DOHH2 (cell line): ENCODE measurements around the gene RAPGEF3.

ENCODE experiments used
- H3F3A ChIP-seq: fragments of 200-600 bp; sonication (generic), shearing (Covaris generic); 2 replicates; pipeline ENCODE4 v1.6.0; 2016; ENCODE audit warnings: antibody characterized with exemption, mild to moderate bottlenecking; ENCODE audit not compliant: control insufficient read depth, insufficient read depth
- H3K27ac ChIP-seq: fragments of 200-600 bp; sonication (generic); 2 replicates; pipeline ENCODE4 v1.5.1; 2014; ENCODE audit warnings: low read depth, mild to moderate bottlenecking, low read length, moderate library complexity
- H3K27me3 ChIP-seq: fragments of 200-600 bp; sonication (generic); 2 replicates; pipeline ENCODE4 v1.6.1; 2014; ENCODE audit warnings: mild to moderate bottlenecking, low read length, mixed read lengths; ENCODE audit not compliant: control insufficient read depth
- H3K36me3 ChIP-seq: fragments of 200-600 bp; sonication (generic); 2 replicates; pipeline ENCODE4 v1.6.1; 2014; ENCODE audit warnings: mild to moderate bottlenecking, low read length, moderate library complexity, mixed read lengths; ENCODE audit not compliant: control insufficient read depth
- H3K4me1 ChIP-seq: fragments of 200-600 bp; sonication (generic); 2 replicates; pipeline ENCODE4 v1.6.1; 2014; ENCODE audit warnings: mild to moderate bottlenecking, low read length, mixed read lengths; ENCODE audit not compliant: control insufficient read depth
- H3K4me2 ChIP-seq: fragments of 200-600 bp; sonication (generic); 2 replicates; pipeline ENCODE4 v1.6.0; 2014; ENCODE audit warnings: mild to moderate bottlenecking, low read length, moderate library complexity
- H3K4me3 ChIP-seq: fragments of 200-600 bp; sonication (generic); 2 replicates; pipeline ENCODE4 v1.5.1; 2014; ENCODE audit warnings: mild to moderate bottlenecking, low read length, mixed read lengths
- H3K79me2 ChIP-seq: fragments of 200-600 bp; sonication (generic); 2 replicates; pipeline ENCODE4 v1.6.1; 2014; ENCODE audit warnings: mild to moderate bottlenecking, low read length, mixed read lengths; ENCODE audit not compliant: control insufficient read depth
- H3K9me2 ChIP-seq: fragments of 200-600 bp; sonication (generic); replicated peaks from 2 replicates; pipeline ENCODE4 v1.6.1; 2014; ENCODE audit warnings: mild to moderate bottlenecking, low read length, mixed read lengths; ENCODE audit not compliant: control insufficient read depth
- H3K9me3 ChIP-seq: fragments of 200-600 bp; sonication (generic); 2 replicates; pipeline ENCODE4 v1.6.1; 2014; ENCODE audit warnings: antibody characterized with exemption, low read length, mixed read lengths; ENCODE audit not compliant: control insufficient read depth, insufficient read depth
- H4K20me1 ChIP-seq: fragments of 200-600 bp; sonication (generic); 2 replicates; pipeline ENCODE4 v1.6.0; 2014; ENCODE audit warnings: low read depth, mild to moderate bottlenecking, antibody characterized with exemption, low read length, moderate library complexity; ENCODE audit not compliant: control insufficient read depth, insufficient read depth
- EZH2phosphoT487 ChIP-seq: fragments of 200-600 bp; sonication (generic); IDR thresholded peaks from 2 replicates; pipeline ENCODE4 v1.6.1; 2017; ENCODE audit warnings: borderline replicate concordance, mild to moderate bottlenecking, antibody characterized with exemption, low read length, moderate library complexity, mixed read lengths
- TF ChIP-seq, protein P1 (sequence below): fragments of 200-600 bp; sonication (generic); IDR thresholded peaks from one replicate; pipeline ENCODE4 v1.5.1; 2014; ENCODE audit warnings: antibody characterized with exemption, mild to moderate bottlenecking, low read depth, low read length; ENCODE audit not compliant: poor library complexity, severe bottlenecking

Gene RAPGEF3

DNA sequence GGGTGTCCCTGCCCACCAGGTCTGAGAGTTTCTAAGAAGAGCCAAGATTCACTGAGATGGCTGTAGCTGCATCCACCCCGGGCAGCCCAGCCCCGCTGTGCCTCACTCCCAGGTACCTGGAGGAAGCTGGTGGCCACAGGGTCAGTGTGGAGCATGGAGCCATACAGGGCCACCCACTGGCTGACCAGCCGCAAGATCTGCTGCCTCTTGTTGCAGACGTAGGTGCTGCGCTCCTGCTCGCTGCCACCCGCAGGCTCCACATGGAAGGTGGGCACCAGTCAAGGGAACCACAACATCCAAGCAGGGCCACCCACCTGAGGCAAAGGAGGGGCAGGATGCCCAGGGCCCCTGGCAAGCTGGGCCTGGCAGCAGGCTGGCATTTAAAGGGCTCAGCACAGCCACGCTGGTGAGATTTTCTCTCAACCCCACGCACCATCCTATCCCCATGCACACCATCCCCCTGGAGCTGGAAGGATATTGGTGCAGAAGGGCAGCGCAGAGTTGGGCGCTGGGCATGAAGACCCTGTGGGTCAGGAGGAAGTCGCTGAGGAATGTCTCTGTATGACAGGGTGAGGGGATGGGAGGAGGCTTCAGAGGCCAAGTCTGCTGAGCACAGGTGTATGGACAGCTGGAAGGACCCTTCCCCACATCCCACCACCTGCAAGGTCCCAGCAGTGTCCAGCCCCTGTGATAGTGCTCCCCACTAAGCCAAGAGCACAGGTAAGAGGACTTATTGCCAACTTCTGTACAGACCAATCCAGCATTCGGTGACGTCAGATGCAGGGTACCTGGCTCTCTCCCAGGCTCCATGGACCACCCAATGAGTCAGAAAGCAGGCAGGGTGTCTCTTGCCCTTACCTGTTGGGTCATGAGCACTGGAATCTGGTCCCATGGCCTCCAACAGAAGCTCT is 10.8 kb downstream of the RAPGEF3 start:
- peaks cover 38% of the 10 kb centered on the region for H3K27me3 ChIP-seq
- no peaks in the 10 kb centered on the region for H3F3A ChIP-seq
- no peak for TF ChIP-seq EZH2phosphoT487
- TF ChIP-seq, protein P1, sequence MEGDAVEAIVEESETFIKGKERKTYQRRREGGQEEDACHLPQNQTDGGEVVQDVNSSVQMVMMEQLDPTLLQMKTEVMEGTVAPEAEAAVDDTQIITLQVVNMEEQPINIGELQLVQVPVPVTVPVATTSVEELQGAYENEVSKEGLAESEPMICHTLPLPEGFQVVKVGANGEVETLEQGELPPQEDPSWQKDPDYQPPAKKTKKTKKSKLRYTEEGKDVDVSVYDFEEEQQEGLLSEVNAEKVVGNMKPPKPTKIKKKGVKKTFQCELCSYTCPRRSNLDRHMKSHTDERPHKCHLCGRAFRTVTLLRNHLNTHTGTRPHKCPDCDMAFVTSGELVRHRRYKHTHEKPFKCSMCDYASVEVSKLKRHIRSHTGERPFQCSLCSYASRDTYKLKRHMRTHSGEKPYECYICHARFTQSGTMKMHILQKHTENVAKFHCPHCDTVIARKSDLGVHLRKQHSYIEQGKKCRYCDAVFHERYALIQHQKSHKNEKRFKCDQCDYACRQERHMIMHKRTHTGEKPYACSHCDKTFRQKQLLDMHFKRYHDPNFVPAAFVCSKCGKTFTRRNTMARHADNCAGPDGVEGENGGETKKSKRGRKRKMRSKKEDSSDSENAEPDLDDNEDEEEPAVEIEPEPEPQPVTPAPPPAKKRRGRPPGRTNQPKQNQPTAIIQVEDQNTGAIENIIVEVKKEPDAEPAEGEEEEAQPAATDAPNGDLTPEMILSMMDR = no peak

DNA sequence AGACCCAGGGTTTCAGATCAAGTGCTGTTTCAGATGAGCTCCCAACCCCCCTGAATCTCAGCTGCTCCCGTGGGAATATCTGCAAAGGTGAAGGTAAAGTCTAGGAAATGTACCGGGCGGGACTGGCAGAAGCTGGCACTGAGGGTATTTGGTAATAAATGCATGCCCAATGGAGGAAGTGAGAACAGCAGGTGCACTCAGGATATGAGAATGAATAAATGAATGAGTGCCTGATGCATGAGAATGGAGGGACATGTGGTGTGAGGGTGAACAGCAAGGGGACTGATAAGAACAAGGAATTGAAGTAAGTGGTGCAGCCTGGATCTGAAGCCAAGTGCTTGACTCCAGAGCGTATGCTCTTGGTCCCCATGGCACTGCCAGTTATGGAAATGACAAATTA is 11.6 kb downstream of the RAPGEF3 start:
- H4K20me1 ChIP-seq = 0 out of 2 replicates have a peak, but pooled peaks cover 5% of the 10 kb centered on the region
- no peak overlapping the region for H3K4me3 ChIP-seq

More for the DNA sequence above, 10.8 kb downstream of the RAPGEF3 start:
- no peak overlapping the region for H3K27ac ChIP-seq
- H3K9me2 ChIP-seq = no peaks in the 10 kb centered on the region
- no peaks in the 10 kb centered on the region for H3K9me3 ChIP-seq
- 0 out of 2 replicates have a peak, but pooled peaks cover 5% of the 10 kb centered on the region for H4K20me1 ChIP-seq
- H3K4me2 ChIP-seq = no peak overlapping the region
- no peaks in the 10 kb centered on the region for H3K79me2 ChIP-seq
- no peaks in the 10 kb centered on the region for H3K4me1 ChIP-seq
- no peak overlapping the region for H3K4me3 ChIP-seq
- no peaks in the 10 kb centered on the region for H3K36me3 ChIP-seq

DNA sequence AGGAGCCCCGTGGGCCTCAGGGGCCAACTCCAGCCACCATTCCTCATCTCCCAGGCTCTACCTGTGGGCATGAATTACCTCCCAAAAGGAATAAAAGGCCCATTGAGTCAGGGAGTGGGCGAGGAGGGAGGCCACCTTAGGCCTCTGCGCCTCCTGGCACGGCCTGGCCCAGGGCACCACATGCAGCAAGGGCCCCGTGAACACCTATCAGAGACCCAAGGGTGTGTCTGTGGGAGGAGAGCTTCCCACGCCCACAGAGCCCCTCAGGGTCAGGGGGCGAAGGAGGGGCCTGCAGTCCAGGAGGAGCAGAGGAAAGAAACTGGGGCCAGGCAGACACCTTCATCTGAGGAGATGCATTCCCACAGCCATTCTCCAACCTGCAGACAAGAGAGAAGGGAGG is 12.2 kb downstream of the RAPGEF3 start:
- Histone ChIP-seq H3K9me3 (no peaks in the 10 kb centered on the region), H3F3A (peaks cover 6% of the 10 kb centered on the region), H3K4me3 (no peak overlapping the region), H3K4me2 (no peak overlapping the region), H4K20me1 (0 out of 2 replicates have a peak, but pooled peaks cover 5% of the 10 kb centered on the region), H3K27ac (no peak overlapping the region), H3K79me2 (no peaks in the 10 kb centered on the region), H3K36me3 (no peaks in the 10 kb centered on the region), H3K27me3 (peaks cover 38% of the 10 kb centered on the region), H3K4me1 (peaks cover 5% of the 10 kb centered on the region), H3K9me2 (no peaks in the 10 kb centered on the region)
- TF ChIP-seq EZH2phosphoT487 = no peak
- TF ChIP-seq, protein P1 = no peak

More for the DNA sequence above, 11.6 kb downstream of the RAPGEF3 start:
- no peaks in the 10 kb centered on the region for H3K4me1 ChIP-seq
- H3K4me2 ChIP-seq = no peak overlapping the region
- H3F3A ChIP-seq = 0 out of 2 replicates have a peak, but pooled peaks cover under 1% of the 10 kb centered on the region
- H3K27me3 ChIP-seq = peaks cover 38% of the 10 kb centered on the region
- H3K9me3 ChIP-seq = no peaks in the 10 kb centered on the region
- H3K27ac ChIP-seq = no peak overlapping the region
- H3K79me2 ChIP-seq = no peaks in the 10 kb centered on the region
- H3K9me2 ChIP-seq = no peaks in the 10 kb centered on the region
- no peak for TF ChIP-seq EZH2phosphoT487
- TF ChIP-seq, protein P1 = no peak
- H3K36me3 ChIP-seq = no peaks in the 10 kb centered on the region
